Left renal pelvis (tissue), 4 donors: Measurements from ENCODE around the gene CMYA5. TPM values are rescaled to one million over a fixed set of nuclear protein-coding genes. Genes with fewer than 3 reads are reported as not detected.
"Not testable (repeated sequence)": the region's sequence is repeated elsewhere in the genome, so short reads cannot be mapped to it uniquely, and the experiment has no call there.

Experiments used
- DNase-seq, 4 donors: peaks; one replicate each; pipeline ENCODE4 v3.0.0-alpha.2; 2013; ENCODE audit warnings: low read depth in 4 of 4, low spot score in 3 of 4
- polyA plus RNA-seq, 4 donors: library from polyadenylated mRNA; unstranded; fragments of 120-200 nt; gene quantifications; one replicate each; pipeline ENCODE4 v1.2.1, GENCODE V29; 2013; ENCODE audit not compliant: insufficient read length in 4 of 4

CMYA5 gene
- polyA plus RNA-seq, 4 donors: 8.4 to 20.6 (median 18.7) TPM

- no peak for DNase-seq
Measured at GRCh38 chr5:79702606-79703380, 13.2 kb downstream of the CMYA5 start.

GRCh38 chr5:79703381-79703645, 13.7 kb downstream of the CMYA5 start:
- DNase-seq: no peak

- DNase-seq: no peak
Measured at GRCh38 chr5:79704553-79704952, 14.9 kb downstream of the CMYA5 start.

- DNase-seq: no peak
Measured at GRCh38 chr5:79705632-79706031, 16.0 kb downstream of the CMYA5 start.

GRCh38 chr5:79706317-79706716, 16.7 kb downstream of the CMYA5 start:
- not testable (repeated sequence) for DNase-seq

- DNase-seq: no peak
Measured at GRCh38 chr5:79707535-79707934, 17.9 kb downstream of the CMYA5 start.

GRCh38 chr5:79712741-79713140, 23.1 kb downstream of the CMYA5 start:
- no peak for DNase-seq

- DNase-seq: no peak
Measured at GRCh38 chr5:79713727-79714126, 24.1 kb downstream of the CMYA5 start.

GRCh38 chr5:79716839-79717238, 27.2 kb downstream of the CMYA5 start:
- DNase-seq: no peak

- DNase-seq: no peak
Measured at GRCh38 chr5:79720096-79720495, 30.5 kb downstream of the CMYA5 start.

GRCh38 chr5:79727451-79728355, 38.1 kb downstream of the CMYA5 start:
- no peak for DNase-seq

- no peak for DNase-seq
Measured at GRCh38 chr5:79728396-79728795, 38.8 kb downstream of the CMYA5 start.

- no peak for DNase-seq
Measured at GRCh38 chr5:79729679-79730078, 40.0 kb downstream of the CMYA5 start.

GRCh38 chr5:79730564-79730963, 40.9 kb downstream of the CMYA5 start:
- DNase-seq: no peak

GRCh38 chr5:79731775-79732174, 42.1 kb downstream of the CMYA5 start:
- no peak for DNase-seq

GRCh38 chr5:79736528-79737514, 47.2 kb downstream of the CMYA5 start:
- DNase-seq: no peak

GRCh38 chr5:79738349-79738748, 48.7 kb downstream of the CMYA5 start:
- DNase-seq: no peak

- DNase-seq: no peak
Measured at GRCh38 chr5:79742549-79743136, 53.0 kb downstream of the CMYA5 start.

- DNase-seq: no peak
Measured at GRCh38 chr5:79743846-79744605, 54.4 kb downstream of the CMYA5 start.

- no peak for DNase-seq
Measured at GRCh38 chr5:79745255-79745654, 55.6 kb downstream of the CMYA5 start.
